Liver (tissue), 9 donors: ENCODE data around the gene CFAP97D1. TPM values are rescaled to one million over a fixed set of nuclear protein-coding genes. Genes with fewer than 3 reads are reported as not detected.

Source experiments
- DNase-seq: peaks from one replicate; pipeline ENCODE4 v3.0.0-alpha.2; 2017; ENCODE audit warnings: low spot score
- H3K27ac ChIP-seq, 2 donors: one replicate each; pipeline ENCODE4 v1.7.0; 2013; ENCODE audit warnings: inconsistent platforms in 2 of 2, low read length in 2 of 2, control low read depth in 1 of 2, low read depth in 1 of 2, mild to moderate bottlenecking in 1 of 2
- H3K27me3 ChIP-seq, 4 donors: one replicate each; pipeline versions ENCODE4 v1.6.1 to v1.7.0; 2013; ENCODE audit warnings: low read length in 3 of 4, inconsistent platforms in 1 of 4, mild to moderate bottlenecking in 1 of 4, moderate library complexity in 1 of 4; ENCODE audit not compliant: control insufficient read depth in 4 of 4, insufficient read depth in 4 of 4
- H3K36me3 ChIP-seq, 4 donors: one replicate each; pipeline versions ENCODE4 v1.6.1 to v1.7.0; 2013; ENCODE audit warnings: low read length in 3 of 4, mild to moderate bottlenecking in 3 of 4, low read depth in 1 of 4, moderate library complexity in 1 of 4; ENCODE audit not compliant: control insufficient read depth in 4 of 4, insufficient read depth in 3 of 4
- H3K4me1 ChIP-seq, 4 donors: one replicate each; pipeline versions ENCODE4 v1.6.1 to v1.7.0; 2013; ENCODE audit warnings: low read length in 3 of 4, mild to moderate bottlenecking in 3 of 4, moderate library complexity in 1 of 4; ENCODE audit not compliant: control insufficient read depth in 4 of 4, insufficient read depth in 4 of 4
- H3K4me3 ChIP-seq, 3 donors: one replicate each; pipeline versions ENCODE4 v1.6.1 to v1.7.0; 2013; ENCODE audit warnings: low read length in 3 of 3, control low read depth in 1 of 3, low read depth in 1 of 3, mild to moderate bottlenecking in 1 of 3
- H3K9ac ChIP-seq, 2 donors: one replicate each; pipeline ENCODE4 v1.7.0; 2013; ENCODE audit warnings: low read length in 2 of 2, mild to moderate bottlenecking in 2 of 2, moderate library complexity in 2 of 2, control low read depth in 1 of 2, low read depth in 1 of 2
- H3K9me3 ChIP-seq, 4 donors: one replicate each; pipeline versions ENCODE4 v1.6.1 to v1.7.0; 2013; ENCODE audit warnings: low read length in 3 of 4; ENCODE audit not compliant: control insufficient read depth in 4 of 4
- EGR1 ChIP-seq, 2 donors: IDR thresholded peaks; 2 replicates each; pipeline ENCODE4 v1.6.1; 2016 to 2018; ENCODE audit warnings: antibody characterized with exemption in 2 of 2, low read depth in 2 of 2
- FOXA2 ChIP-seq: IDR thresholded peaks from 2 replicates; pipeline ENCODE4 v1.6.1; 2016; ENCODE audit warnings: antibody characterized with exemption
- GABPA ChIP-seq, 2 donors: IDR thresholded peaks in 1 of 2; conservative IDR thresholded peaks in 1 of 2; 2 replicates each; pipeline ENCODE4 v1.6.1; 2016; ENCODE audit warnings: antibody characterized with exemption in 2 of 2, mild to moderate bottlenecking in 1 of 2, moderate library complexity in 1 of 2
- HNF4A ChIP-seq, 2 donors: conservative IDR thresholded peaks; 2 replicates each; pipeline ENCODE4 v1.6.1; 2016; ENCODE audit warnings: antibody characterized with exemption in 2 of 2, mild to moderate bottlenecking in 2 of 2
- HNF4G ChIP-seq: IDR thresholded peaks from 2 replicates; pipeline ENCODE4 v1.6.1; 2016; ENCODE audit warnings: antibody characterized with exemption
- RAD21 ChIP-seq, 2 donors: IDR thresholded peaks; 2 replicates each; pipeline ENCODE4 v1.6.1; 2016; ENCODE audit warnings: antibody characterized with exemption in 2 of 2, mild to moderate bottlenecking in 2 of 2
- REST ChIP-seq: IDR thresholded peaks from 2 replicates; pipeline ENCODE4 v1.6.1; 2016; ENCODE audit warnings: antibody characterized with exemption, mild to moderate bottlenecking
- RXRA ChIP-seq, 2 donors: IDR thresholded peaks; 2 replicates each; pipeline ENCODE4 v1.6.1; 2017 to 2018; ENCODE audit warnings: antibody characterized with exemption in 2 of 2, mild to moderate bottlenecking in 1 of 2
- SP1 ChIP-seq: IDR thresholded peaks from 2 replicates; pipeline ENCODE4 v1.6.1; 2018; ENCODE audit warnings: antibody characterized with exemption, mild to moderate bottlenecking
- TAF1 ChIP-seq: conservative IDR thresholded peaks from 2 replicates; pipeline ENCODE4 v1.6.1; 2016; ENCODE audit warnings: antibody characterized with exemption, mild to moderate bottlenecking
- YY1 ChIP-seq: IDR thresholded peaks from 2 replicates; pipeline ENCODE4 v1.6.1; 2016; ENCODE audit warnings: antibody characterized with exemption, mild to moderate bottlenecking
- WGBS: extraction: QIAGEN DNeasy Blood & Tissue Kit; methylation state at CpG from one replicate; pipeline ENCODE4 v1.1.7; 2013; 5-methylcytosine and 5-hydroxymethylcytosine counted together
- polyA plus RNA-seq, 2 donors: library from polyadenylated mRNA; stranded (reverse) in 1 of 2; unstranded in 1 of 2; fragments of 200-250 nt in 1 of 2; fragments of >200 nt in 1 of 2; fragmentation: Nextera tagmentation in 1 of 2; extraction: Ambion mirVana in 1 of 2; gene quantifications; one replicate each; pipeline versions ENCODE4 v1.2.1 to v1.2.3, GENCODE V29; 2013 to 2015
- total RNA-seq, 2 donors: library from RNA; depleted of rRNA; stranded (reverse); fragments of >200 nt; gene quantifications; one replicate each; pipeline ENCODE4 v1.2.3, GENCODE V29; 2014
- donor health status: healthy.
- donor health status: healthy.
- donor health status: healthy.
- donor health status: healthy.
- donor health status: healthy.

CFAP97D1 gene
- total and polyA plus RNA-seq, 4 donors: 0.08 TPM; not detected in 3

- DNase-seq: no peak
- Histone ChIP-seq H3K36me3 (no peaks in the 10 kb centered on the region), H3K4me1 (peaks cover 0 to 14% (median 10%) of the 10 kb centered on the region in 4 donors), H3K27ac (no peak overlapping the region), H3K4me3 (no peak overlapping the region), H3K27me3 (no peaks in the 10 kb centered on the region), H3K9me3 (no peaks in the 10 kb centered on the region), H3K9ac (no peak overlapping the region)
- 91% methylated on average over 7 of the region's 7 CpGs for WGBS
- TF ChIP-seq SP1: no peak
- TF ChIP-seq REST: no peak
- no peak for TF ChIP-seq EGR1 (IDR thresholded peaks at IDR 0.05; ENCODE audit: low read depth in 2 of 2)
- TF ChIP-seq YY1: no peak
- no peak for TF ChIP-seq GABPA (IDR thresholded peaks at IDR 0.05 in 1 of 2, conservative IDR thresholded peaks at IDR 0.05 in 1 of 2)
- no peak for TF ChIP-seq TAF1
- TF ChIP-seq RXRA (IDR thresholded peaks at IDR 0.05): no peak
- no peak for TF ChIP-seq HNF4A (conservative IDR thresholded peaks at IDR 0.05)
Observed at GRCh38 chr17:43830510-43831140, 50.4 kb downstream of the CFAP97D1 start.

GRCh38 chr17:43831633-43832032 lies 51.4 kb downstream of the CFAP97D1 start:
- WGBS: 91% methylated on average over 8 of the region's 8 CpGs
- H3K27me3 ChIP-seq: no peaks in the 10 kb centered on the region
- H3K36me3 ChIP-seq: no peaks in the 10 kb centered on the region
- TF ChIP-seq FOXA2: no peak
- TF ChIP-seq HNF4G: no peak
- no peak for TF ChIP-seq SP1
- DNase-seq: no peak
- no peaks in the 10 kb centered on the region for H3K9me3 ChIP-seq
- no peak overlapping the region for H3K9ac ChIP-seq
- no peak overlapping the region for H3K4me3 ChIP-seq
- peaks cover 0 to 14% (median 10%) of the 10 kb centered on the region in 4 donors for H3K4me1 ChIP-seq
- H3K27ac ChIP-seq: no peak overlapping the region

- 11% methylated on average over 51 of the region's 51 CpGs for WGBS
- DNase-seq: no peak
- Histone ChIP-seq H3K36me3 (no peaks in the 10 kb centered on the region), H3K9ac (no peak overlapping the region), H3K27ac (no peak overlapping the region), H3K4me1 (peaks cover 0 to 14% (median 10%) of the 10 kb centered on the region in 4 donors), H3K9me3 (no peaks in the 10 kb centered on the region), H3K27me3 (no peaks in the 10 kb centered on the region), H3K4me3 (peak overlapping the region in 1 of 3 donors; percentile 70)
- TF ChIP-seq RAD21 (IDR thresholded peaks at IDR 0.05) (no peak), YY1 (no peak)
Observed at GRCh38 chr17:43832168-43832975, 52.1 kb downstream of the CFAP97D1 start.
